Kidney epithelial cell (primary cell): ENCODE results near the gene CD79B. TPM values are rescaled to one million over a fixed set of nuclear protein-coding genes. Genes with fewer than 3 reads are reported as not detected.
"Not testable (repeated sequence)": the region's sequence is repeated elsewhere in the genome, so short reads cannot be mapped to it uniquely, and the experiment has no call there.

ENCODE experiments used
- DNase-seq: peaks from one replicate; pipeline ENCODE4 v3.0.0-alpha.2; 2010; ENCODE audit warnings: low read depth
- H3K27me3 ChIP-seq: 2 replicates; pipeline ENCODE4 v1.6.0; 2011; ENCODE audit warnings: low read length; ENCODE audit not compliant: control insufficient read depth, insufficient read depth
- H3K36me3 ChIP-seq: 2 replicates; pipeline ENCODE4 v1.5.1; 2011; ENCODE audit warnings: low read length; ENCODE audit not compliant: control insufficient read depth, insufficient read depth
- H3K4me3 ChIP-seq: 2 replicates; pipeline ENCODE4 v1.5.1; 2011; ENCODE audit warnings: low read depth, mild to moderate bottlenecking, control low read depth, low read length
- CTCF ChIP-seq: IDR thresholded peaks from 2 replicates; pipeline ENCODE4 v1.5.1; 2011; ENCODE audit warnings: mild to moderate bottlenecking, moderate library complexity, low read length, control low read depth, inconsistent platforms; ENCODE audit not compliant: insufficient read depth, poor library complexity, severe bottlenecking
- total RNA-seq: library from RNA; depleted of rRNA; stranded (reverse); fragments of >200 nt; gene quantifications from 2 replicates; pipeline ENCODE4 v1.2.3, GENCODE V29; 2015

CD79B gene
- total RNA-seq, 1 donor from 2014 or later: not detected

- peaks cover 17% of the 10 kb centered on the region for H3K27me3 ChIP-seq
- no peak for DNase-seq
- H3K4me3 ChIP-seq: no peak overlapping the region
- H3K36me3 ChIP-seq: no peaks in the 10 kb centered on the region
- no peak for TF ChIP-seq CTCF
These were observed 17.7 kb downstream of the CD79B start for GRCh38 chr17:63914471-63914870.

- no peaks in the 10 kb centered on the region for H3K36me3 ChIP-seq
- peaks cover 9% of the 10 kb centered on the region for H3K27me3 ChIP-seq
- TF ChIP-seq CTCF: peak; percentile 63
- no peak overlapping the region for H3K4me3 ChIP-seq
- DNase-seq: no peak
These were observed 20.5 kb downstream of the CD79B start for GRCh38 chr17:63911657-63912100.

GRCh38 chr17:63911041-63911635 lies 21.0 kb downstream of the CD79B start, which contains the start of gene CSHL1:
CSHL1 (minus strand) TSS chr17:63911258; CDS start chr17:63911196, 62 bp downstream.
- no peak for TF ChIP-seq CTCF

GRCh38 chr17:63910096-63910495 lies 22.0 kb downstream of the CD79B start:
- DNase-seq: no peak

More at GRCh38 chr17:63911041-63911635, 21.0 kb downstream of the CD79B start, which contains the start of gene CSHL1:
- peaks cover 9% of the 10 kb centered on the region for H3K27me3 ChIP-seq
- no peaks in the 10 kb centered on the region for H3K36me3 ChIP-seq
- DNase-seq: no peak
- H3K4me3 ChIP-seq: no peak within 1 kb of the TSS

GRCh38 chr17:63909586-63909985 lies 22.5 kb downstream of the CD79B start:
- not testable (repeated sequence) for H3K27me3 ChIP-seq, H3K4me3 ChIP-seq, H3K36me3 ChIP-seq, DNase-seq

More at GRCh38 chr17:63910096-63910495, 22.0 kb downstream of the CD79B start:
- Histone ChIP-seq H3K4me3 (no peak overlapping the region), H3K27me3 (peaks cover 9% of the 10 kb centered on the region), H3K36me3 (no peaks in the 10 kb centered on the region)
- TF ChIP-seq CTCF: no peak

- peak; percentile 24 for TF ChIP-seq CTCF
- H3K27me3 ChIP-seq, H3K4me3 ChIP-seq, H3K36me3 ChIP-seq, DNase-seq: not testable (repeated sequence)
These were observed 24.9 kb downstream of the CD79B start for GRCh38 chr17:63907161-63907778.

GRCh38 chr17:63904796-63905195 lies 27.3 kb downstream of the CD79B start:
- not testable (repeated sequence) for H3K36me3 ChIP-seq, H3K4me3 ChIP-seq, DNase-seq
- H3K27me3 ChIP-seq: peaks cover 10% of the 10 kb centered on the region
